SK-N-SH (cell line): ENCODE data around the gene NIT2.

ENCODE experiments used
- CHD2 ChIP-seq: fragments of 150-350 bp; IDR thresholded peaks from 2 replicates; pipeline ENCODE4 v1.6.1; 2018; ENCODE audit warnings: low read length; ENCODE audit not compliant: partially characterized antibody
- FOXM1 ChIP-seq: IDR thresholded peaks from 2 replicates; pipeline ENCODE4 v1.4.0; 2012; ENCODE audit warnings: low read depth, mild to moderate bottlenecking
- MEF2A ChIP-seq: IDR thresholded peaks from 2 replicates; pipeline ENCODE4 v1.4.0; 2012; ENCODE audit warnings: low read depth, borderline replicate concordance
- SMC3 ChIP-seq: IDR thresholded peaks from 2 replicates; pipeline ENCODE4 v1.6.1; 2012; ENCODE audit warnings: low read depth, low read length, improper control_type of control experiment
- USF2 ChIP-seq: fragments of 150-350 bp; IDR thresholded peaks from 2 replicates; pipeline ENCODE4 v1.6.1; 2017; ENCODE audit warnings: antibody characterized with exemption, low read length, low read depth, borderline replicate concordance
- TF ChIP-seq, protein P1 (sequence below): fragments of 200-600 bp; sonication (generic); IDR thresholded peaks from 2 replicates; pipeline ENCODE4 v1.6.1; 2017; ENCODE audit warnings: antibody characterized with exemption, mild to moderate bottlenecking, moderate library complexity

DNA sequence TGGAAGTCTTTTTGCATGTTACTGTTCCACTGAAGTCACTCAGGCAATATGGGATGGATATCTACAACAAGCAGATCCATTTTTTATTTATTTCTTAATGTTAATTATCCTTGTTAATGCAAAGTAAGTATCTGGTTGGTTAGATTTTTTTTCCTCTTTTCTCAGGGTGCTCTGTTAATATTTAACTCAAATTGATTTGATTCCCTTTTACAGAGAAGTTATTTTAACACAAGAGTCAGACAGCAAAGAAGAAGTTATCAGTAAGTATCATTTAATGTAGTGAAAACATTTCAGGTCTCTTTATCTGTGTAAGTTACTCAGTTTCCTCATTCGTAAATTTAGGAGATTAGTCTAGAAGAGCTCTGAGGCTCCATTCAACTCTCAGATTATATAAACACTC, 39.5 kb upstream of the NIT2 start:
- TF ChIP-seq SMC3 (no peak), MEF2A (no peak), FOXM1 (no peak), CHD2 (no peak), USF2 (no peak)
- TF ChIP-seq, protein P1, sequence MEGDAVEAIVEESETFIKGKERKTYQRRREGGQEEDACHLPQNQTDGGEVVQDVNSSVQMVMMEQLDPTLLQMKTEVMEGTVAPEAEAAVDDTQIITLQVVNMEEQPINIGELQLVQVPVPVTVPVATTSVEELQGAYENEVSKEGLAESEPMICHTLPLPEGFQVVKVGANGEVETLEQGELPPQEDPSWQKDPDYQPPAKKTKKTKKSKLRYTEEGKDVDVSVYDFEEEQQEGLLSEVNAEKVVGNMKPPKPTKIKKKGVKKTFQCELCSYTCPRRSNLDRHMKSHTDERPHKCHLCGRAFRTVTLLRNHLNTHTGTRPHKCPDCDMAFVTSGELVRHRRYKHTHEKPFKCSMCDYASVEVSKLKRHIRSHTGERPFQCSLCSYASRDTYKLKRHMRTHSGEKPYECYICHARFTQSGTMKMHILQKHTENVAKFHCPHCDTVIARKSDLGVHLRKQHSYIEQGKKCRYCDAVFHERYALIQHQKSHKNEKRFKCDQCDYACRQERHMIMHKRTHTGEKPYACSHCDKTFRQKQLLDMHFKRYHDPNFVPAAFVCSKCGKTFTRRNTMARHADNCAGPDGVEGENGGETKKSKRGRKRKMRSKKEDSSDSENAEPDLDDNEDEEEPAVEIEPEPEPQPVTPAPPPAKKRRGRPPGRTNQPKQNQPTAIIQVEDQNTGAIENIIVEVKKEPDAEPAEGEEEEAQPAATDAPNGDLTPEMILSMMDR, result no peak
